Left hindlimb (tissue), 1 donor: Measurements from ENCODE around the gene AGBL1.
"Not testable (repeated sequence)": the region's sequence is repeated elsewhere in the genome, so short reads cannot be mapped to it uniquely, and the experiment has no call there.

Source experiments
- DNase-seq: peaks from one replicate; pipeline ENCODE4 v3.0.0-alpha.2; 2018

Gene AGBL1

GRCh38 chr15:86969364-86969763, 889.7 kb downstream of the AGBL1 start:
- no peak for DNase-seq

GRCh38 chr15:86973284-86973844, 893.7 kb downstream of the AGBL1 start:
- DNase-seq, result no peak

GRCh38 chr15:86988033-86988432, 908.4 kb downstream of the AGBL1 start:
- DNase-seq, result no peak

DNA sequence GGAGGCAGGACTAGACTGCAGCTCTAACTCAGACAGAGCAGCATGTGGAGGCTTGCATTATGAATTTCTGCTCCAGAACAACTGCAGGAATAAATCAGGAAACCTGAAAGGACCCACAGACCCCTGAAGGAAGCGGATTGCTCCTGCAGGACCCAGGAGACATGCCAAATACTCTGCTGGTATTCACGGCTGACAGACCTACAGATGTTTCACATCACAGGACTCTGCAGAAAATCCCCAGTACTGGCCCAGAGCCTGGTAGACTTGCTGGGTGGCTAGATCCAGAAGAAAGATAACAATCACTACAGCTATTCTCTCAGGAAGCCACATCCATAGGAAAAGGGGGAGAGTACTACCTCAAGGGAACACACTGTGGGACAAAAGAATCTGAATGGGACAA, 942.1 kb downstream of the AGBL1 start:
- DNase-seq, result no peak

DNA sequence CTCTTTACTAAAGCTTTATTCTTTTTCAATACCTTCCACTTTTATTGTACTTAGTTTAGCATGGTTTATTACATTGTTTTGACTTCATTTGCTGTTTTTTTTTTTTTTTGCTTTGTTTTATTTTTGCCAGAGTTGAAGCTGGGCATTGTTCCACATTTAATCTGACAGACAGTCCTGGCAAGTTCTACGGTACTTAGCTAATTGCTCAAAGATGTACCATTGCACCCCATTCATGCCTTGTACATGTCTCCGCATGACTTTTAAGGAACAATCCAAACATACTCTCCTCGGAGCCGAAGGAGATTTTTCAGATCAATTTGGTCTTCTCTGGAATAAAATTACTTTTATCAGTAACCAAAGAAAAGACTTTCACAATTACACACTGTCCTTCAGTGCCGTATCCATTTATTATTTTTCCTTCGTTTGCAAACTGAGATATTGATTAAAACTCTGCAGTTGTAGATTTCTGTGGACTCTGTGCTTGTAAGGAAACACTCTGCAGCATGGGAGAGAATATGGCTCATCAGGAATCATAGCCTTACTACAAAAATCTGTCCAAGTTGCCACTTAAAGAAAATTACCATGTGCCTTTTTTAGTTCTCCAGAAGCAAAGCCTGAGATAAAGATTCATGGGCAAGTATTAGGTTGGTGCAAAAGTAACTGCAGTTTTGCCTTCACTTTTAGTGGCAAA, 952.0 kb downstream of the AGBL1 start:
- no peak for DNase-seq

DNA sequence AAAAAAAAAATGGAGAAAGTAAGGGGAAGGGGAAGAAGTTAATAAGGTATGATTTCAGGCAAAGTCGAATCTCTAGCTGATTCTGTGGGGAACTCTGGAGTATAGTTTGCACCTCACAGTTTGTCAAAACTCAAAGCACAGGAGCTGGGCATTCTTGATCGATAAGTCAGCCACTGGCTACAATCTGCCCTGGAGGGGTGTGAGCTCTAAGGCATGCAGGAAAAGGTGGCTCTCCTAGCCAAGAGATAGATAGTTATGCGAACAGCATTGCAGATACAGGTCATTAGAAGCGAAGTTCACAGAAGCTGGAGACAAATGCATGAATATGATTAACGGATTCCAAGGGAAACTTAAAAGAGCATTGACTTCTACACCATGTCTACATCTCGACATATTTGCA, 952.6 kb downstream of the AGBL1 start:
- DNase-seq, result no peak

GRCh38 chr15:87033056-87033455, 953.4 kb downstream of the AGBL1 start:
- DNase-seq, result no peak

DNA sequence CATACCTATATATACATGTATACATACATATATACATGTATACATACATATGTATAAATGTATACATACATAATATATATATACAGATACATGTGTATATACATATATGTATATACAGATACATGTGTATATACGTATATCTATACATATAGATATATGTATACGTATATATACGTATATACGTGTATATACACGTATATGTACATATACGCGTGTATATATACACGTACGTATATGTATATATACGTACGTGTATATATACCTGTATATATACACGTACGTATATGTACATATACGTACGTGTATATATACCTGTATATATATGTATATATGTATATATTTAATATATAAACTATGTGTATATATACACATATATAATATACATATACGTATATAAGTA, 955.2 kb downstream of the AGBL1 start:
- DNase-seq, result no peak

DNA sequence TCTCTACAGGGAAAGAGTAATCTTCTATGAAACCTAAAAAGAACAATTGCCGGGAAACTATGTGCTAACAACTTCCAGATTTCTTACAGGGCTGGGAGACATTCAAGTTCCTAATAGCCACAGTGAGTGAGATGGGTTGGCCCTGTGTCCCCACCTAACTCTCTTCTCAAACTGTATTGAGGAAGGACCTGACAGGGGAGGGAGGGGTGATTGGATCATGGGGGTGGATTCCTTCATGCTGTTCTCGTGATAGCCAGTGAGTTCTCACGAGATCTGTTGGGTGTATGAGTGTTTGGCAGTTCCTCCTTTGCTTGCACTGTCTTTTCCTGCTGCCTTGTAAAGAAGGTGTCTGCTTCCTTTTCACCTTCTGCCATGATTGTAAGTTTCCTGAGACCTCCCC, 958.7 kb downstream of the AGBL1 start:
- no peak for DNase-seq

GRCh38 chr15:87042619-87043018, 962.9 kb downstream of the AGBL1 start:
- DNase-seq, result not testable (repeated sequence)

GRCh38 chr15:87045746-87046145, 966.1 kb downstream of the AGBL1 start:
- no peak for DNase-seq

- DNase-seq, result no peak
Observed at GRCh38 chr15:87047203-87047965, 967.7 kb downstream of the AGBL1 start.
